Urinary bladder (tissue), 4 donors: ENCODE results near the gene RPE. TPM values are rescaled to one million over a fixed set of nuclear protein-coding genes. Genes with fewer than 3 reads are reported as not detected.

Source experiments
- DNase-seq: peaks from one replicate; pipeline ENCODE4 v3.0.0-alpha.2; 2015; ENCODE audit errors: extremely low spot score
- H3K27ac ChIP-seq: one replicate; pipeline ENCODE4 v1.5.1; 2013; ENCODE audit warnings: low read depth, mild to moderate bottlenecking, moderate library complexity
- H3K36me3 ChIP-seq: one replicate; pipeline ENCODE4 v1.6.1; 2013; ENCODE audit warnings: mild to moderate bottlenecking, moderate library complexity; ENCODE audit not compliant: insufficient read depth
- H3K4me1 ChIP-seq: one replicate; pipeline ENCODE4 v1.6.1; 2013; ENCODE audit warnings: mild to moderate bottlenecking, moderate library complexity; ENCODE audit not compliant: insufficient read depth
- H3K4me3 ChIP-seq: one replicate; pipeline ENCODE4 v1.5.1; 2013; ENCODE audit warnings: low read depth, low read length
- WGBS: extraction: QIAGEN DNeasy Blood & Tissue Kit; methylation state at CpG from one replicate; pipeline ENCODE4 v1.1.7; 2013; 5-methylcytosine and 5-hydroxymethylcytosine counted together
- polyA plus RNA-seq: library from polyadenylated mRNA; stranded (reverse); fragments of 200-250 nt; gene quantifications from one replicate; pipeline ENCODE4 v1.2.3, GENCODE V29; 2013
- total RNA-seq: library from RNA; depleted of rRNA; stranded (reverse); fragments of >200 nt; gene quantifications from one replicate; pipeline ENCODE4 v1.2.3, GENCODE V29; 2014
- donor health status: healthy with polysubstance abuse.
- donor health status: healthy.

The RPE gene
- total RNA-seq (84.2 TPM), polyA plus RNA-seq (37.7 TPM)

DNA sequence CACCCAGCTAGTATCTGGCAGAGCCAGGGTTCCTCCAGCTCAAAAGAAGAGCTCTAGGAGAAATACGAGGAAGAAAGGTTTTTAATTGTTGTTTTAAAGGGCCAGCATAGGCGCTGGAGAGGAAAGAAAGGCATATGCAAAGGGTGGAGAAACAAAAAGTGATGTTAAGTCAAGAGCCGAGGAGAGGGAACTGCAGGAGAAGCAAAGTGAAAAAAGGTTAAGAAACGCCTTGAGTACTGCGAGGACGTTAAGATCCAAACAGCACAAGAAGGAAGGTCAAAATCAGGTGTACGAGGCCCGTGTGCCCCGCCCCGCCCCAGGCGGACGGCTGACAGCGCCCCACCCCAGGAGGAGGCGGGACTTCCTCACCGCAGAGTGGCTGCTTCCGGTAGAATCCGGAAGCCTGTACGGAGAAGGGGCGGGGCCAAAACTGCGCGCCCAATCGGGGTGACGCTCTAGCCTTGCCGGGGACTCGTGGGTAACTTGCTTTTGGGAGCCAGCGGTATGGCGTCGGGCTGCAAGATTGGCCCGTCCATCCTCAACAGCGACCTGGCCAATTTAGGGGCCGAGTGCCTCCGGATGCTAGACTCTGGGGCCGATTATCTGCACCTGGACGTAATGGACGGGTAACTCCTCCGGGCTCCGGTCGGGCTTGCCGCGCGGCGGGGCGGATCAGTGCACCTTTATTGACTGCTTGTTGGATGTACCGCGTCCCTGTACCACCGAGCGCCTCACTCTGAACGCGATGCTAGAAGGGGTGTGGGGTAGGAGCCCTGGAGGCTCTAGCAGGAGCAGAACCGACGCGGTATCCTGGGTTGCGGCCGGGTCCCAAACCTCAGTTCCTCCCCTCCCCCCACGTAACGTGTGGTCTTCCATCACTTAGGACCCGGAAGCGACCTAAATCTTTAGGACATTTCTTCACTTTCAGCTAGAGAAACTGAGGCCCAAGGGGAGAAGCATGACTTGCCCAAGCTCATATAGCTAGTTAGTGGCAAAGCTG, at the start of gene RPE:
TSS of gene RPE (plus strand) at position 481 of the 1,000 bp plus-strand sequence. CDS start at position 505, 24 bp downstream.
- peak; percentile 90 for DNase-seq
- under 1% methylated on average over 58 of the region's 58 CpGs for WGBS
- H3K4me3 ChIP-seq = peak within 1 kb of the TSS; percentile 94
- H3K4me1 ChIP-seq = no peaks in the 10 kb centered on the region
- H3K36me3 ChIP-seq = no peaks in the 10 kb centered on the region
- H3K27ac ChIP-seq = no peak within 1 kb of the TSS

DNA sequence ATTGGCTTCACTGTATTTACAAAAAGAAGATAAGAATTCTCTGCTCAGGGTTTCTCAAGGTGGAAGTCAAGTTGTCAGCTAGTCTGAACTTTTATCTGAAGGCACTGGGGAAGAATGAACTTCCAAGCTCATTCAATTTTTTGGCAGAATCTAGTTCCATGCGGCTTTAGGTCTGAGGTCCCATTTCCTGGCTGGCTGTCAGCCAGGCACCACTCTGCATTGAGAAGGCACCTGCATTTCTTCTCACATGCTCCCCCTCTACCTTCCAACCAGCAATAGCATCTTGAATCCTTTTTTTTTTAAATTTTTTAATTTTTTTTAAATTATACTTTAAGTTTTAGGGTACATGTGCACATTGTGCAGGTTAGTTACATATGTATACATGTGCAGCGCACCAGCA, 46.2 kb upstream of the RPE start:
- no peak overlapping the region for H3K27ac ChIP-seq
- 79% methylated on average over 2 of the region's 2 CpGs for WGBS
- H3K4me1 ChIP-seq = no peaks in the 10 kb centered on the region
- no peak overlapping the region for H3K4me3 ChIP-seq
- DNase-seq = no peak
- no peaks in the 10 kb centered on the region for H3K36me3 ChIP-seq

DNA sequence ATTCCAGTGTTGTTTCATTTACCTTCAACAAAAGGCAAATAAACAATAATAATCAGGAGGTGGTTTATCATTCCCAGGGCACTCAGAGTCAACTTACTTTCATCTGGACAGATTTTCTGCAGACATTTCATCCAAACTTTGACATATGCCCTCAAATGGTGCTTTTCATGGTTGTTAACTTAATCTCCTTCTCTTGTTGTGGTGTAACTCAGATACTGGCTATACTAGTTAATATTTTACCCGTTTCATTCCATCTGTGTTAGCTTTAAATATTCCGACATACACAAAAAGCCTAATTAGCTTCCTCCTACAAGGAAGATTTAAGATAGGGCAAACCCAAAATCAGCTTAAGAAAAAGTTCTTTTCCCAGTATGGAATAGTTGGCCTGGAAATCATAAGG, 44.4 kb upstream of the RPE start:
- Histone ChIP-seq H3K4me1 (no peaks in the 10 kb centered on the region), H3K27ac (no peak overlapping the region), H3K4me3 (no peak overlapping the region), H3K36me3 (no peaks in the 10 kb centered on the region)
- DNase-seq = no peak
- whole genome bisulfite sequencing = 77% methylated on average over 2 of the region's 2 CpGs

DNA sequence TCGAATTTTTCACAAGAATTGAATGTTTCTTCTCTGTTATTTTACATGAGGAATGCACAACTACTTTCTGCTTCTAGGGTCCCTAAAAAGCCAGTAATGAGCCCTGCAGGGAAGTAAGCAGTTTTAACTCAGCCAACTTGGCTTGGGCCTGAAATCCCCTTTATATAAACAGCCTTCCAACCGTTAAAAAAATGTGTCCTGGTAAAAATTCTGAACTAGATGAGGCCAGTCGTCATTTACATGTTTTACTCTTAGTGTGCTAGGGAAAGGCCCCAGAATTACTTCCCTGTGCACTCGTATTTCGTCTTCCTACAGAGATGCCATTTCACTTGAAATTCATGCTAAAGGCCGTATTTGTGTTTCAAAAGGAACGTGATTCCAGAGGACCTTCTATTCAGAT, 42.4 kb upstream of the RPE start:
- WGBS = 33% methylated on average over 7 of the region's 7 CpGs
- Histone ChIP-seq H3K4me3 (no peak overlapping the region), H3K36me3 (no peaks in the 10 kb centered on the region), H3K4me1 (no peaks in the 10 kb centered on the region), H3K27ac (no peak overlapping the region)
- no peak for DNase-seq

DNA sequence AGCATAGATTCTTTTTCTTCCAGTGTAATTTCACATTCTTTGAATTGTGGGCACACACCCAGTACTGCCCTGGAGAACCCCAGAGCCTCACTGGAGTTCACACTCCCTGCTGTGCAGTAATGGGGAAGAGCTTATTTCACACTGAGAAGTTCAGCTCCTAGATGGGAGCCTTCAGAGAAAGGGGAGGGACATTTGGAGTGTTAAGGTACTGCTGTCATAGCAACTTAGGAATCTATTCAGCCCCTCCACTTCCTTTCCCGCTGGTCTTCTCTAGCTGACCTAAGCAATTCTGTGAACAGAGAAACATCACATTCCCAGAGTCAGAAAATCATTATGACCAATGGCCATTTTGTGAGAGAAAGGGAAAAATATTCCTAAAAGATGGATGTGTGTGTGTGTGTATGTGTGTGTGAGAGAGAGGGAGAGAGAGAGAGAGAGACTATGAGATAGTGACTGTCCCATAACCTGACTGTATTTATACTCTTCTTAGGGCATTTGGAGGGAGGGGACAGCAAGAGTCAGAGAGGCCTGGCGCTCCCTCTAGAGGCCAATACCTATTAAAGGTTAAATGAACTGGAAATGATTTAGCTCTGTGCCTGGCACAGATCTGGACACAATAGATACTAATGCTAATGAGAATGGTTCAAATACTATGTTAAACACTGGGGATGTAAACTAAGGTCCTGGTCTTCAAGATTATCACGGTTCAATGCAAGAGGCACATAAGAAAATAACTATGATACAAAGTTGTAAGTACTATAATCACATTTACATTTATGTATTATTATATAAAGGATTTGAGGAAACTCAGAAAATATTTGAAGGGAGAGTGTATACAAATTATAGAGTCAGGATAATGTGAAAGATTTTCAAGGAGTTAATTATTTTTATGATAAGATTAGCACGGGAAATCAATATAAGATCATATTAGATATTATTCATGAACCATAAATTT, 41.5 kb upstream of the RPE start:
- Histone ChIP-seq H3K4me1 (no peaks in the 10 kb centered on the region), H3K36me3 (no peaks in the 10 kb centered on the region), H3K4me3 (no peak overlapping the region), H3K27ac (no peak overlapping the region)
- peak; percentile 17 for DNase-seq
- WGBS = 28% methylated on average over 4 of the region's 4 CpGs

DNA sequence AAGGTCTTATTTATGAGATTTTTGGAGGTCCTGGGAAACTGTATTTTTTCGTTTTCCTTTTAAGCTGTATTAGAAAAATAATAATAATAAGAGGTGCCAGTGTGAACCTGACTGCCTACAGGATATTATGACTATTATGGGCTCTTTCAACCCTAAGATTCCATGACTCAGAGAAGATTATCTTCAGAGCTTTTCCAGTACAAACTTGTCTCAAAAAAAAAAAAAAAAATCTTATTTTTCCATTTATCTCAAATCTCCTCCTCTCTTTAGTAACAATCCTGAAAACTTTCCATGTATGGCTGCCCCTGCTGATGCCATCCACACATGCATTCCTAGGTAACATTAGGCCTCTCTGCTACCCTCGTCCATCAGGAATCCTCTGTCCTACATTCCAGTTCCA, 36.7 kb upstream of the RPE start:
- 79% methylated on average over 2 of the region's 2 CpGs for WGBS
- no peak for DNase-seq
- H3K4me3 ChIP-seq = no peak overlapping the region

DNA sequence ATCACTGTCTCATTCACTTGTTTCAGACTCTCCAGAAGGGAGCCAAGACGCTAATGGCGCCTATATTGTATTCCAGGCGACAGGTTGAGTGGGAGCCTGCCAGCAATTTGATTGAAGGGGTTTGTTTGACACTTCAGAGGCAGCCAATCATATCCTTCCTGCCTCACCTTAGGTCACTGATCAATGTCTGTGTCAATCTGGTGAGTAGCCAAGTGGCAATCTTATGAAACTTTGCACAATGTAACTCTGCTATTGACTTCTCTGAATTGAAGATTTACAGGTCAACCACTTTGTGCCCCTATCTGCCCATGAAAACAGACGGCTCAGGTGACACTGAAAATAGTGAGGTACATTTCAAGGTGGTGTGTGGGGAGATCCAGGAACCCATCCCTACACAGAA, 32.7 kb upstream of the RPE start:
- Histone ChIP-seq H3K4me3 (no peak overlapping the region), H3K36me3 (no peaks in the 10 kb centered on the region), H3K27ac (no peak overlapping the region), H3K4me1 (no peaks in the 10 kb centered on the region)
- 93% methylated on average over 4 of the region's 4 CpGs for WGBS
- no peak for DNase-seq

More for the DNA sequence above, 36.7 kb upstream of the RPE start:
- Histone ChIP-seq H3K4me1 (no peaks in the 10 kb centered on the region), H3K36me3 (no peaks in the 10 kb centered on the region), H3K27ac (no peak overlapping the region)

DNA sequence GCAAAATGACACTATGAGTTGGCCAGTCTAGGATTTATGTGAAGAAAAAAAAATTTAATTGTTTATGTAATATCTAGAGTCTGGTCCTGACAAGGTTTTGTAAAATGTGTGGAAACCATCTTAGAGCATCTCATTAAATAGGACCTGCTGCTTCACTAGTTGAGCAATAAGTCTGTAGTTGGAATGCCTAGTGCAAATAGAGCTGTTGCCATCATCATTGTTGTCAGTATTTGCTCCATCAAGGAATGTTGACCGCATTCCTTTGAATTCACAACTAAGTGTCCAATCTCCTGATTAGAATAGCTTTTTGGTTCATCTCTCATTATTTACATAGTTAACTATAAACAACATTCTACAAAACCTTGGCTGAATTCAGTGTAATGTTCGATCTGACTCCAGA, 32.2 kb upstream of the RPE start:
- no peak overlapping the region for H3K4me3 ChIP-seq
- 68% methylated on average over 2 of the region's 2 CpGs for WGBS
- no peak for DNase-seq
- H3K27ac ChIP-seq = no peak overlapping the region
- no peaks in the 10 kb centered on the region for H3K36me3 ChIP-seq
- H3K4me1 ChIP-seq = no peaks in the 10 kb centered on the region

DNA sequence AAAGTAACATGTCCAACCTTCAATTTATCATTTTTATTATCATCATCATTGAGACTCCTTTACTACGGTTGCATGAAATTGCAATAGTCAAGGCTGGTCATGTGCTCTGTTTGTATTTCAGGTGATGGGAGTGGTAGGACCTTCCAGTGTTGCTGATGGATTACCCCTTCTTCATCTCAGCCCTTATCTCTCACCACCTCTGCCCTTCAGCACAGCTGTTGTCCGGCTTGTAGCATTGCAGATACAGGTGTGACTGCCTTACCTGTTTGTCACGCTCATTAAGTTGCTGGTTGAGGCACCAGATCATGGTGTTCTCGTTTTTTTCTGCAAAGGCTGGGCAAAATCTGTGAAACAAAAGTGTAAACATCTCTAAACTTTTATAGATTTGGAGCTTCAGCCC, 31.7 kb upstream of the RPE start:
- no peaks in the 10 kb centered on the region for H3K4me1 ChIP-seq
- H3K4me3 ChIP-seq = no peak overlapping the region
- DNase-seq = no peak
- H3K36me3 ChIP-seq = no peaks in the 10 kb centered on the region
- no peak overlapping the region for H3K27ac ChIP-seq
- 69% methylated on average over 4 of the region's 4 CpGs for WGBS

DNA sequence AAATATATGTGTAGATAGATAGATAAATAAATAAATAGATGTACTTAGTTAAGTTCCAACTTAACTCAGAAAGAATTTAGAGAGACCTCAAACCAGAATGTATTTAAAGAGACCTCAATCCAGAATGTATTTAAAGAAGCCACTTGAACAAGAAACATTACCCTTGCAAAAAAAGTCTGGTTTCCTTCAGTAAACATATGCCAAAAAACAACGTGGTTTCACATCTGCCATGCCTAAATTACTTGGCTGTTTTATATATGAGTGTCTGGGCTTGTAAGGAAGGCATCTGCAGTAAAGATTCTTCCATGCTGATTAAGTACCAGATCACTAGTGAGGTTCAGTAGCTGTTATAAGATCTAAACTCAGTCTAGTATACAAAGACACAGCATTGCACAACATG, 29.1 kb upstream of the RPE start:
- H3K27ac ChIP-seq = no peak overlapping the region
- no peak overlapping the region for H3K4me3 ChIP-seq
- WGBS = 5% methylated on average over 1 of the region's 1 CpG
- H3K36me3 ChIP-seq = no peaks in the 10 kb centered on the region
- DNase-seq = no peak
- no peaks in the 10 kb centered on the region for H3K4me1 ChIP-seq

DNA sequence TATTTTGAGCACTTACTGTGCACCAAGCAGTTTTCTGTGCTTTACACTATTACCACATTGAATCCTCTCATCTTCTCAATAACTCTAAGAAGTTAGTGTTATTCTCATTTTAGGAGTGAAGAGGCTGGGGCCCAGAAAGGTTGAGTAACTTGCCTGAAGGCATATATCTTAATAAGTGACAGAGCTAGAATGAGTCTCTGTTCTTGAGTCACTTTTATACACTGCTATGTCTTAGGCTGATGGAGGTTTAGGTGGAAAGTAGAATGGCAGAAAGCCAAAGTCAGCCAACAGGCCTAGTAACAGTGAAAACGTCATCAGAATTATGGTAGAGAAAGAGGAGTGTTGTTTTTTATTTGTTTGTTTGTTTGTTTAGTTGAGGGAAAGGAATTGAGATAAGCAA, 27.9 kb upstream of the RPE start:
- Histone ChIP-seq H3K4me1 (no peaks in the 10 kb centered on the region), H3K36me3 (no peaks in the 10 kb centered on the region), H3K27ac (no peak overlapping the region), H3K4me3 (no peak overlapping the region)
- no peak for DNase-seq
- WGBS = 52% methylated on average over 1 of the region's 1 CpG

DNA sequence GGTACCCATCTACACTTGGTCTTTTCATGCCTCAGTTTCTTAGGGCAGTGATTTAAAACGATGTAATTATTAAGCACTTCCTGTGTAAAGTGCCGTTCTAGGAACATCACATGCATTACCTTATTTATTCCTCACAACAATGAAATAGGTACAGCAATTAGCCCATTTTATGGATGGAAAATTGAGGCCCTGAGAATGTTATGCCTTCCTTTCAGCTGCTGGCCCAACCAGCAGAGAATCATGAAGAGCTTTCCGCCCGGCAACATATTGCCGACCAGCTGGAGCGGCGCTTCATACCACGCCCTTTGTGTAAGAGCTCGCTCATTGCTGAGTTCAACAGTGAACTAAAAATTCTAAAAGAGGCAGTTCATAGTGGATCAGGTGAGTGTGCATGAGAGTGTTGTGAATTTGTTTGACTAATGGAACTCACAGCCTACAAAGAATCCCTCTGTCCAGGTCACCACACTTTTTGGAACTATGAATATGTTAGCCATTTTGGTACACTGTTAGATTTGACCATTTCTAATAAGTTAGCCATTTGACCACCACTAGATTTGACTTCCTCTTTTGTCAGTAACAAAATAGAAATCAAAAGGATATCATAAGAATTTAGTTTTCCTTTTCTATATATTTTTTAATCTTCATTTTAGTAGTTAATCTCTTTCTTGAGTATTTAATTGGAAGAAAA, 25.6 kb upstream of the RPE start:
- no peaks in the 10 kb centered on the region for H3K36me3 ChIP-seq
- WGBS = 88% methylated on average over 9 of the region's 9 CpGs
- no peak overlapping the region for H3K4me3 ChIP-seq
- H3K4me1 ChIP-seq = no peaks in the 10 kb centered on the region
- DNase-seq = no peak
- H3K27ac ChIP-seq = no peak overlapping the region
